Suprapubic skin (tissue), 4 donors: ENCODE measurements around the gene FIZ1.

Source experiments
- CTCF ChIP-seq, 2 donors: fragments of 200-600 bp in 1 of 2; fragments of 450-650 bp in 1 of 2; sonication (generic) in 1 of 2; IDR thresholded peaks; one replicate each; pipeline ENCODE4 v1.5.1; 2016 to 2019; ENCODE audit warnings: antibody characterized with exemption in 2 of 2, mild to moderate bottlenecking in 1 of 2, moderate library complexity in 1 of 2
- EP300 ChIP-seq: sonication (generic); formaldehyde crosslinking; IDR thresholded peaks from one replicate; pipeline ENCODE4 v1.6.1; 2017; ENCODE audit warnings: antibody characterized with exemption
- POLR2A ChIP-seq, 2 donors: fragments of 450-650 bp; IDR thresholded peaks; one replicate each; pipeline ENCODE4 v1.6.1; 2017; ENCODE audit warnings: antibody characterized with exemption in 2 of 2, mild to moderate bottlenecking in 2 of 2, moderate library complexity in 2 of 2
- POLR2AphosphoS5 ChIP-seq, 3 donors: sonication (generic); formaldehyde crosslinking; IDR thresholded peaks; one replicate each; pipeline ENCODE4 v1.6.1; 2017; ENCODE audit warnings: antibody characterized with exemption in 3 of 3

DNA sequence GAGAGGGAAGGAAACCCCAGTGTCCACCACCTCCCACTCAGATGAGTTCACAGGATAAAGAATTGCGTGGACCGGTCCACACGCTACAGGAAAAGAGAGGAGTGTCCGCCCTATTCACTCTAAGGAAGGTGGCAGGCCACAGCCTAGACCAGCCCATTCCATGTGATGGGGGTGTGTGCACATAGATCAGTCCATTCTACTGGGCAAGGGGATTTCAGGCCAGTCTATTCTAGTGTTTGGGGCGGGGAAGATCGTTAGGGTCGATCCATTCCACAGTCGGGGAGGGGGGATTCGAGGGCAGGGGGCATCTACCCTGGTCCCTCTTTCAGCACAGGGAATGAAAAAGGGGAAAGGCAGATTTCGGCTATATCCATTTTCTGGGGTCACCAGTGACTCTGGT lies 7.8 kb downstream of the FIZ1 start:
- TF ChIP-seq CTCF (IDR thresholded peaks at IDR 0.05) (no peak), POLR2AphosphoS5 (IDR thresholded peaks at IDR 0.05) (no peak), POLR2A (IDR thresholded peaks at IDR 0.05) (no peak), EP300 (no peak)
